Measurements from ENCODE around the gene P3H4.
"Not testable (repeated sequence)": the region's sequence is repeated elsewhere in the genome, so short reads cannot be mapped to it uniquely, and the experiment has no call there.

Gene P3H4

DNA sequence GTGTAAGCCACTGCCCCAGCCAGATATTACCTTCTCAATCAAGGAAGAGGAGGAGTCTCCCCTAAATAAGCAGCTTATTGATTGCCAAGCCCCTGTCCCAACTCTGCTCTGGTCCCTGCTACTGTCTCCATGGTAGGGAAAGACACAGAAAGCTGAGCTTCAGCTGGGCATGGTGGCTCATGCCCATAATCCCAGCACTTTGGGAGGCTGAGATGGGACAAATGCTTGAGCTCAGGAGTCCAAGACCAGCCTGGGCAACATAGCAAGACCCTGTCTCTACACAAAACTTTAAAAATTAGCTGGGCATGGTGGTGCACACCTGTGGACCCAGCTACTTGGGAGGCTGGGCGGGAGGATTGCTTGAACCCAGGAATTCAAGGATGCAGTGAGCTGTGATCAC, 31.8 kb downstream of the P3H4 start:
- no peak for DNase-seq (ENCODE audit: insufficient read length, low spot score)
- TF ChIP-seq POLR2AphosphoS5 (IDR thresholded peaks at IDR 0.05; ENCODE audit: low read depth, low read length) = no peak
- no peak for TF ChIP-seq TAF1 (IDR thresholded peaks at IDR 0.05; ENCODE audit: low read depth, low read length)
- TF ChIP-seq POU2F2 (IDR thresholded peaks at IDR 0.05; ENCODE audit: low read depth, low read length) = no peak
- no peak for FAIRE-seq

- DNase-seq (ENCODE audit: insufficient read length, low spot score) (no peak), FAIRE-seq (no peak)
- TF ChIP-seq POLR2A (IDR thresholded peaks at IDR 0.05; ENCODE audit: low read depth, low read length) (no peak), SPI1 (IDR thresholded peaks at IDR 0.05; ENCODE audit: low read depth, low read length) (no peak), TAF1 (IDR thresholded peaks at IDR 0.05; ENCODE audit: low read depth, low read length) (no peak), PAX5 (IDR thresholded peaks at IDR 0.05; ENCODE audit: insufficient read depth, low read length, severe bottlenecking) (no peak), POLR2AphosphoS5 (IDR thresholded peaks at IDR 0.05; ENCODE audit: low read depth, low read length) (no peak), POU2F2 (IDR thresholded peaks at IDR 0.05; ENCODE audit: low read depth, low read length) (no peak)
Observed at GRCh38 chr17:41777574-41778188, 34.1 kb downstream of the P3H4 start.

GRCh38 chr17:41777157-41777573, 34.6 kb downstream of the P3H4 start:
- TF ChIP-seq PAX5 (IDR thresholded peaks at IDR 0.05; ENCODE audit: insufficient read depth, low read length, severe bottlenecking) (no peak), POLR2AphosphoS5 (IDR thresholded peaks at IDR 0.05; ENCODE audit: low read depth, low read length) (no peak), POU2F2 (IDR thresholded peaks at IDR 0.05; ENCODE audit: low read depth, low read length) (no peak), TAF1 (IDR thresholded peaks at IDR 0.05; ENCODE audit: low read depth, low read length) (no peak), SPI1 (IDR thresholded peaks at IDR 0.05; ENCODE audit: low read depth, low read length) (no peak), POLR2A (IDR thresholded peaks at IDR 0.05; ENCODE audit: low read depth, low read length) (no peak)
- DNase-seq (ENCODE audit: insufficient read length, low spot score) = no peak
- no peak for FAIRE-seq

DNA sequence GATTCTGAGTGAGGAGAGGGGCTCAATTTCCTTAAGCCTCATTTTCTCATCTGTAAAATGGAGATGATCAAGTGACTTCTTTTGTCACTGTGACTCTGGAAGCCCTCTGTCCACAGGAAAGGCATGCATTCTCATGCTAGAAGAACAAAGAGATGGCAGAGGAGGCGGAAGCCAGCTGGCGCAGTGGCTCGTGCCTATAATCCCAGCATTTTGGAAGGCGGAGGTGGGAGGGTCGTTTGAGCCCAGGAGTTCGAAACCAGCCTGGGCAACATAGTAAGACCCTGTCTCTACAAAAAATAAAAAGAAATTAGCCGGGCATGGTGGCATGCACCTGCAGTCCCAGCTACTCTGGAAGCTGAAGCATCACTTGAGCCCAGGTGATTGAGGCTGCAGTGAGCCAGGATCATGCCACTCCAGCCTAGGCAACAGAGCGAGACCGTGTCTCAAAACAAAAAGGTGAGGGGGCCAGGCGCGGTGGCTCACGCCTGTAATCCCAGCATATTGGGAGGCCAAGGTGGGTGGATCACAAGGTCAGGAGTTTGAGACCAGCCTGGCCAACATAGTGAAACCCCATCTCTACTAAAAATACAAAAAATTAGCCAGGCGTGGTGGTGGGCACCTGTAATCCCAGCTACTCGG, 35.4 kb downstream of the P3H4 start:
- not testable (repeated sequence) for FAIRE-seq; DNase-seq (ENCODE audit: insufficient read length, low spot score)

DNA sequence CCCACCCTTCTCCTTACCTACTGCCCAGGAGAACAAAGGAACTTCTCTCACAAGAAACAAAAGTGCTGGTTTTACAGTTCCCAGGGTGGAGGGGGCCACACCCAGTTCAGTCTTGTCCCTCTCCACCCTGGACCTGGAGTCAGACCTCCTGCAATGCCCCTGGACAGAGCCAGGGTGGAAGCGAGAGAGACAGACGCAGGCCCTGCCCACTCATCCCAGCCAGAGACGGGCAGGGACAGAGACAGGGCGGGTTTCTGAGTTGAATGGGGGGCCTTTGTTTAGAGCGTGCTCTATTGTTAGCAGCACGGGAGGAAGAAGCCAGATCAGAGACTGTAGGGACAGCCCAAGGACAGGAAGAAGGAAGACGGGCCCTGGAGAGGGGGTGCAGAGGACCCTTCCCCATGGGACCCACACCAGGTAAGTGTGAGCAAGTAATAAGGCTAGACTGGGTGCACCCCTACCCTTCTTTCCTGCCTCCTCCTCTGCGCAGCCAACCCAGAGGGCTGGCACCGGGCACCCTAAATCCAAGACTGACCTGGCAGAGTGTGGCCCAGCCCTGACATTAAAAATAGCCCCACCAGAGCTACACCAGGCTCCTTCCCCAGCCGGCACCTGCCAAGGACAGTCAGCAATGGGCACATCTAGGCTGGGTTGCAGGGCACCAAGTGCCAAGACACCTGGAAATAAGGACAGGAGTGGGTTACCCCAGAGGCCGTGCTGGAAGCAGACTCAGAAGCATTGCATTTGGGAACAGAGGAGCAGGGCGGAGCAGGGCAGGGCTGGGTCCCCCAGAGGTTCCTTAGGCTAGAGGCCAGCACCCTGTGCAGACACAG, 36.1 kb downstream of the P3H4 start:
- no peak for FAIRE-seq
- DNase-seq (ENCODE audit: insufficient read length, low spot score) = no peak
- no peak for TF ChIP-seq POLR2AphosphoS5 (IDR thresholded peaks at IDR 0.05; ENCODE audit: low read depth, low read length)
- no peak for TF ChIP-seq TAF1 (IDR thresholded peaks at IDR 0.05; ENCODE audit: low read depth, low read length)
- no peak for TF ChIP-seq POU2F2 (IDR thresholded peaks at IDR 0.05; ENCODE audit: low read depth, low read length)
- TF ChIP-seq SPI1 (IDR thresholded peaks at IDR 0.05; ENCODE audit: low read depth, low read length) = no peak

- TF ChIP-seq POLR2AphosphoS5 (IDR thresholded peaks at IDR 0.05; ENCODE audit: low read depth, low read length) (no peak), PAX5 (IDR thresholded peaks at IDR 0.05; ENCODE audit: insufficient read depth, low read length, severe bottlenecking) (no peak), TAF1 (IDR thresholded peaks at IDR 0.05; ENCODE audit: low read depth, low read length) (no peak), POU2F2 (IDR thresholded peaks at IDR 0.05; ENCODE audit: low read depth, low read length) (no peak), SPI1 (IDR thresholded peaks at IDR 0.05; ENCODE audit: low read depth, low read length) (no peak), POLR2A (IDR thresholded peaks at IDR 0.05; ENCODE audit: low read depth, low read length) (no peak)
- FAIRE-seq (no peak), DNase-seq (ENCODE audit: insufficient read length, low spot score) (no peak)
Observed at GRCh38 chr17:41773731-41774193, 38.0 kb downstream of the P3H4 start.

DNA sequence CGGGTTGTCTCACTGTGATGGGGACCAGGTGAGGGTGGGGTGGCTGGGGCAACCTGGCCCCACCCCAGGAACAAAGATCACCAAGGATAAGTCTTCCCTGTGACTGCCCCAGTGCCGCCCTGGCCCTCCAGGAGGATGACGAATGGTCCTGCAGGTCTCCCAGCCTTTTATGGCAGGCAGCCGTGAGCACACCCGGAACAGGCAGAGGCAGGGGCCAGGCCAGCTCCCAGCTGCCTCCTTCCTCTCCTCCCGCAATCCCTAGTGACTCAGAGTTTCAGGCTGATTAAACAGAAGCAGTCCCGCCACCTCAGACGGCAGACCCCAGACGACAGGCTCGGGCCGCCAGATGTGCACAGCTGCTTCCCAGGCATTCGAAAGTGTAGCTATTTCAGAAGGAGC, 38.6 kb downstream of the P3H4 start:
- no peak for TF ChIP-seq SPI1 (IDR thresholded peaks at IDR 0.05; ENCODE audit: low read depth, low read length)
- TF ChIP-seq POLR2A (IDR thresholded peaks at IDR 0.05; ENCODE audit: low read depth, low read length) = no peak
- TF ChIP-seq PAX5 (IDR thresholded peaks at IDR 0.05; ENCODE audit: insufficient read depth, low read length, severe bottlenecking) = no peak
- no peak for TF ChIP-seq POU2F2 (IDR thresholded peaks at IDR 0.05; ENCODE audit: low read depth, low read length)
- TF ChIP-seq TAF1 (IDR thresholded peaks at IDR 0.05; ENCODE audit: low read depth, low read length) = no peak
- TF ChIP-seq POLR2AphosphoS5 (IDR thresholded peaks at IDR 0.05; ENCODE audit: low read depth, low read length) = no peak
- no peak for DNase-seq (ENCODE audit: insufficient read length, low spot score)
- FAIRE-seq = no peak

DNA sequence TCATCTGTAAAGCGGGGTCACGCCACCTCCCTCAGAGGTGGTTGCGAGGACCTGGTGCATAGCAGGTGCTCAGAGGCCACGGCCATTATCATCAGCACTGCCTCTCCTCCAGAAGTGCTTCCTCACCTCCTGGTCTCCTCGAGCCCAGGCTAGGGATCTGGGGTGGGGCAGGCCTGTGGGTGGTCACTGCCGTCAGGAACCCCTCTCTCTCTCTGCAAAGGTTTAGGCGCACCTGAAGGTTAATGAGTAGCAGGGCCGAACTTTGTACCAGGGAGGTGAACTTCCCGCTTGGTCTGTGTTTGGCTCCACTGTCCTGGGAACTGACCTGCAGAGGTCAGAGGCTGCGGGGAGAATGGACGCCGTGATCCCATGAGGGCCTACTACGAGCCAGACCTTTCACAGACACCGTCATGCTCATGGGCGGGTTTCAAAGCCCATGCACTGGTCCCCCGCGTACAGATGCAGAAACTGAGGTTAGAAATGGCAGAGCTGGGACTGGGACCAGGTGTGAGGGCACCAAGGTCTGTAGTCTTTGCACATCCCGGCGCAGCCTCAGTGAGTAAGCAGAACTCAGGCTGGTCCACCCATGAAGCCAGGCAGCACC, 39.1 kb downstream of the P3H4 start:
- DNase-seq (ENCODE audit: insufficient read length, low spot score) (no peak), FAIRE-seq (no peak)
- TF ChIP-seq POLR2A (IDR thresholded peaks at IDR 0.05; ENCODE audit: low read depth, low read length) = no peak
- TF ChIP-seq SPI1 (IDR thresholded peaks at IDR 0.05; ENCODE audit: low read depth, low read length) = no peak
- TF ChIP-seq TAF1 (IDR thresholded peaks at IDR 0.05; ENCODE audit: low read depth, low read length) = no peak
- no peak for TF ChIP-seq POLR2AphosphoS5 (IDR thresholded peaks at IDR 0.05; ENCODE audit: low read depth, low read length)

DNA sequence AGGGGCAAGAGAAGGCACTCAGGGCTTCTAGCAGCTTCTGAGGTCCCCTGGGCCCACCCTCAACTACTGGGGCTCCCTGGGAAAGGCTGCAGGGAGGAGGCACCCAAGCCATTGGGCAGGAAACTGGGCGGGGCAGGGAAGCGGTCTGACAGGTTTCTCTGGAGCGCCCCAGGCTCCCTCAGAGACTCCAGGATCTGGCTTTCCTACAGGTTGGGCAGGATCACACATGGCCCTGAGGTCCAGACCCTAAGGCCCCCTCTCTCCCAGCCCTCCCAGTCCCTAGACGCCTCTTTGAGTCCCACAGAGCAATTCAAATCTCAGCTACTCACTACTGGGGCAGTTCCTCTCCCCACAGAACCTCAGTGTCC, 39.5 kb downstream of the P3H4 start:
- no peak for TF ChIP-seq PAX5 (IDR thresholded peaks at IDR 0.05; ENCODE audit: insufficient read depth, low read length, severe bottlenecking)
- DNase-seq (ENCODE audit: insufficient read length, low spot score) = no peak
- FAIRE-seq = no peak

All from GM12891 (cell line).